Iris pigment epithelial cell (primary cell): ENCODE data around the gene SEMA3G.

Source experiments
- DNase-seq: peaks from one replicate; pipeline ENCODE4 v3.0.0-alpha.2; 2011; ENCODE audit warnings: low read depth

SEMA3G gene

GRCh38 chr3:52438579-52439425 lies 6.1 kb downstream of the SEMA3G start:
- DNase-seq: no peak

GRCh38 chr3:52438104-52438376 lies 6.9 kb downstream of the SEMA3G start:
- DNase-seq: no peak

GRCh38 chr3:52437326-52438103 lies 7.4 kb downstream of the SEMA3G start:
- no peak for DNase-seq

GRCh38 chr3:52436500-52437149 lies 8.3 kb downstream of the SEMA3G start:
- DNase-seq: peak; percentile 21

DNA sequence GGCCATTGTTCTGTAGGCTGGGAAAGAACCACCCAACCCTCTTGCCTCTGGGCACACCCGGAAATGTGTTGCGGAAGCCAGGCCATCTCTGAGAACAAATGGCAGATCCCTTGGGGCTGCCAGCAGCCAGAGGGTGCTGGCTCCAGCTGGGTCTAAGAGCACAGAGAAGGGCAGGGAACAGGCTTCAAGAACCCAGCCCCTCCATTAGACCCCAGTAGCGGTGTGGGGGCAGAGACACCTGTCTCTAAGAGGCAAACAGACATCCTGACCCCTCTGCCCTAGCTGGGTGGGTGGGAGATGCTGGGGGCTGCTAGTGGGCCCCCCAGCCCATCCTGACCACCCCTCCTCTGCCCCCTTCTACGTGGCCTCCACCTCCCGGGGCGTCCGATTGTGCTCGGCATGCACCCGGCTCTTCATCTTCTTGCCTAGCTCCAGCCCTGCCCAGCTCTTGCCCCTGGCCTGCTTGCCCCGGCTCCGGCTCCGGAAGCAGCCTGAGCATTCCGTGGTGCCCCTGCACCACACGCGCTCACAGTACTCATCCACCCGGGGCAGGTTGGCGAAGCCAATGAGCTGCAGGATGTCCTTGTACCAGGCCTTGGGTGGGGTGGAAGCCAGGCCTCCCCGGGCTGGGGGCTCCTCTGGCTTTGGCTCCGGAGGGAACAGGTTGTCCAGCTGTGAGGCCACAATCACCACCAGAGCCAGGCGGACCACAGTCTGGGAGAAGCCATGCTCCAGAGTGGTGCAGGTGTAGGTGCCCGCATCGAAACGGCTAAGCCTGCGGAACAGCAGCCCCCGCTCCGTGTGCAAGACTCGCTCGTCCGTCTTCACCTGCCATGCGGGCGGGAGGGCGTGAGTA lies 9.4 kb downstream of the SEMA3G start:
- DNase-seq: no peak

GRCh38 chr3:52434491-52435115 lies 10.3 kb downstream of the SEMA3G start:
- DNase-seq: no peak

DNA sequence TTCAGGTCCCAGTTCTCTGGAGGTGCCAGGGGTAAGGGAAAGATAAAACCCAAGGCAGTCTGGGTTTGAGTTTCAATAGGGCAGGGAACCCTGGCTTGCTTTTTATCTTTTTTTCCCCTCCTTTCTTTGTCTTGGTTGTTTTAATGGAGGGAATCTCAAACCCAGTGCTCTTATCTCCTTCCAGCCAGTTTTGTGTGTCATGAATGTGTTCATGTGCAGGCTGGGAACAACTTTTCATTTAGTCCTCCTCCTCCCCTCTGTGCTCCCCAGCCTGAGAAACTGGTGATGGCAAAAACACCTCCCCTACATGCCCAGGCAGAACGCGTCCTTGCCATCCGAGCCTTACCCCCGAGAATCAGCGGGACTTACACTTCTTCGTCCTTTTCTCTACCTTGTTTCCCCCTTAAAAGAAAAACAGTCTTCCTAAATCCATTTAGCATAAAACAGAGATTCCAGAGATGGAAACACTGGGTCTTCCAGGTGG lies 10.9 kb downstream of the SEMA3G start:
- no peak for DNase-seq

DNA sequence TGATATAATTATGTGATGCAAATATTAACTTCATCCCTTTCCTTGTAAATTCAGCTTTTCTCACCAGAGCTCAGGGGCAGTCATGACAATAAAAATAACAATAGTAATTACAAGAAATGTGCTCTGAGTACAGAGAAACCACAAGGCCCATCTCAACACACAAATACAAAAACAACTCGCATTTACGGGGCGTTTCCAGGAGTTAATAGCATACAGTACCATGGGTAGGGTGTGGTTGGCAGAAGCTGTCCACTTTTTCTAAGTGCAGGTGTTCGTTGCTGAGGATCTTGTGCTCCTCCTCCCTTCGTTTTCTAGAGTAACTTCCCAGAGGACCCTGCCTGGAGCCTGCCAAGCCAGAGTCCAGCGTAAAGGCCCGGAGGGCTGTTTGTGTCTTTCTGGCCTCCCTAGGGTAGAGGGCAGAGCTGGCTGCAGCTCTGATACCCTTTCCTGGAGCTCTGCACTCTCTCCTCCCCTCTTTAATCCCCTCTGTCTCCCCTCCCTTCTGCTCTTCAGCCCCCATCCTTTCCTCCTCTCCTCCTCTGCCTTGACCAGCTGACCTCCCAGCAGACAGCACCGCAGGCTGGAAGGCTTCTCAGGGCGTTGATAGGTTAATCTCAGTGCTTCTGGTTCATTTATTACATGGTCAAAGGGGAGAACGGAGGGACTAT lies 11.4 kb downstream of the SEMA3G start:
- DNase-seq: no peak

GRCh38 chr3:52432691-52433141 lies 12.2 kb downstream of the SEMA3G start:
- no peak for DNase-seq

DNA sequence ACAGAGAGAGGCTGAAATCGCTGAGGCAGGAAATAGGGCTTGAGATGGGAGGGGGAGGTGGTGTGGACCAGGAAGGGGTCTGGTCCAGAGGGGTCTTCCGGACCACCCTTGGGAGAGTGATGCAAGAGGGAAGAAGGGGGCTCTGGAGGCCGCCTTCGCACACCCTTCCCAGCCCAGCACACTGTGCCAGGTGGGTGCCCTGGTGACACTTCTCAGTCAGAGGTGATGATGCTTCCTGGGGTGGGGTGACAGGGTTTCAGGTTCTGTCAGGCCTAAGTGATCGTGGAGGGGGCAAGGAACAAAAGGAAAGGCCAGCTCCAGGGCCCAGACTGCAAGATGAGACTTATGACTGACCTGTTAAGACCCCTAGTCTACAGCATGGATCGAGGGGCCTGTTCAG lies 12.7 kb downstream of the SEMA3G start:
- no peak for DNase-seq

- no peak for DNase-seq
Measured at GRCh38 chr3:52431459-52432223, 13.3 kb downstream of the SEMA3G start.

- DNase-seq: no peak
Measured at GRCh38 chr3:52430416-52430810, 14.5 kb downstream of the SEMA3G start.

DNA sequence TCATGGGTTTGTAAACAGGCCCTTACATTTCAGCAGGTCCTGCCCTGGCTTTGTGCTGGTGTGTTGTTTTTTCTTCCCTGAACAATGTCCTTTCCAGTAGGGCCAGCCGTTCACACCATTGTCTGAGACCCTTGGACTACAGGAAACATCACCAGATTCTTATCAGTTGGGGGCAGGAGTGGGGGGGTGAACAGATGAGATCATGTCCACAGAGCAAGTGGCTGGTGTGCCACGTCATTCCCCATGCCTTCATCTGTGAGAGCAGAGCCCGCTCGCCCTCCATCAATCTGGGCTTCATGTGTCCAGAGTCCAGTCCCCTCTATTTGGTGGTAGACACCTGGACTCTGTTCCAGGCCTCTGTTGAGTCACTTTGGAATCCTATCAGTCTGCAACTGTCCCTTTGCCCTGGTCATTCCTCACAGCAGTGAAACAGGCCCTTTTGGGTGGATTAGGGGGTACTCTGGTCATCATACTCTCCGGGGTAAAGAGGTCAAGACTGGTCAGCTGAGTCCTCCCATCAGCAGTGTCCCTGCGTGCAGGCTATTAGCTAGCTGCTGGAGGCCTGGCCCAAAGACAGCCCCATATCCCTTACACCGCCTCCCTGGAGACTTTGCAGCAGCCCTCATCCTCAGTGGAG lies 15.0 kb downstream of the SEMA3G start:
- peak; percentile 23 for DNase-seq

DNA sequence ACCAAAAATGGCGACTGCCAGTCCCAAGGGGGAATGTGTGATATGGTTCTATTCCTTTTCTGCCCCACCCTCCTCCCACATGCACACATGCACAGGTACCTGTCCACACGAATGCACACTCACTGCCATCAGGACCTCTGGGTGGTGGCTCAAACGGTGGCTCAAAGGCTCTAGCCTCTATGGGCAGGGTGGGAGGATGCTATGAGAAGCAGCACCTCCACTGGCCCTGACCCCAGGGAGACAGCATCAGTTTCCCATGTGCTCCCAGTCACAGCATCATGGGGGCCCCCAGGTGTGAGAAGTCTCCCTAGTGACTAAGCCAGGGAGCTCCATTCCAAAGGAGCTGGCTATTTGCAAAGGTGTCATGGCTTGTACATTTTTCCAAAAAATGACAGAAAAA lies 15.9 kb downstream of the SEMA3G start:
- DNase-seq: no peak

DNA sequence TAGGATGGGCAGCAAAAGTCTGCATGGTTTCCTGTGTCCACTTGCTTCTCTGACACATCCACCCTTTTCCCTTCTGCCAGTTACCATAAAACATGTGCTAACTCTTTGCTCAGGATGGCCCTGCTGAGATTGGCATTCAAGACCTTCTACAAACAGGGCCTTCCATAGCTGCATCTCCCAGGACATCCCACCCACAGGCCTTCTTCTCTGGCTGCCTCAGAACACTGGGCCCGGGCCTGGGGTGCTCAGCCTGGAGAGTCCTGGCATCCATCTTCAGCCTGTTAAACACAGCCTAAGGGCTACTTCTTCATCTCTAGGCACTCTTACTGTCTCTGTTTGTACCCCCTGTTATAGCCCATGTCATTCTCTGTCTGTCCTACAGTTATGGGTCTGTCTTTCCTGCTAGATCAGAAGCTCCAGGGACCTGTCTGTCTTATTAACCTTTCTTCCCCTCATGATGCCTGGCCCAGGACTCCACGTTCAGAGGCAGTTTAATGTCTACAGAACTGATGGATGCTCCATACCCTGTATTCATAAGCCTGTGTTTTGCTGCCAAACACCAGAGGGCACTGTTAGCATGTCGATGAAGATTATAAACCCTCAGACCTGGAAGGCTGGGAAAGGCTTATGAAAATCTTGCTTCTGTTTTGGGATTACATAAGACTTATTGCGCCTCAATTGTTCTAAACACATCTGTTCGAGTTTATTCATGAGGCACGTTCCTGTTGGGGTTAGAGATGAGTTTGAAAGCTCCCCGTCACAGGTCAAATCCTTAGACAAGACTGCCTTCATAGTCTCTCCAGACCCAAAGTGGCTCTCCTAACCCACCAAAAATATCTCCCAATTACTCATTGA lies 16.5 kb downstream of the SEMA3G start:
- peak; percentile 79 for DNase-seq

GRCh38 chr3:52423173-52423572 lies 21.7 kb downstream of the SEMA3G start:
- DNase-seq: no peak

- DNase-seq: no peak
Measured at GRCh38 chr3:52422669-52423068, 22.2 kb downstream of the SEMA3G start.

DNA sequence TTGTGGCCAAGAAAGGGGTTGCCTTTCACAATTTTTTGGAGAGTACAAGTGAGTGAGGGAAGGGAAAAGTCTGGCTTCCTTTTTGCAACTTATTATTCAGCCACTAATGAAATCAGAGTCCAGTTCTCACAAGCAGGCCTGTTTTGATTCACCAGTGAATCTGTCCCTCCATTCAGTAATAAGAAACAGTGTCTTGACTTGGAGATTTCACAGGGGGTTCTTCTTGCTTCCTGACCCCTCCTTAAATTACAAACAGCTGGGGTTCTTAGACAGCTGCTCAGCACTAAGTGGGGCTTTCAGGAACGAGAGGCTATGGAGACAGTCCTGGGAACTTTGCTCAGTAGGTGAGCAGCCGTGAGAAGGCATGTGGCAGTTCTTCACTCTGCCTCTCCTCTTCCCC lies 24.5 kb downstream of the SEMA3G start:
- no peak for DNase-seq

DNA sequence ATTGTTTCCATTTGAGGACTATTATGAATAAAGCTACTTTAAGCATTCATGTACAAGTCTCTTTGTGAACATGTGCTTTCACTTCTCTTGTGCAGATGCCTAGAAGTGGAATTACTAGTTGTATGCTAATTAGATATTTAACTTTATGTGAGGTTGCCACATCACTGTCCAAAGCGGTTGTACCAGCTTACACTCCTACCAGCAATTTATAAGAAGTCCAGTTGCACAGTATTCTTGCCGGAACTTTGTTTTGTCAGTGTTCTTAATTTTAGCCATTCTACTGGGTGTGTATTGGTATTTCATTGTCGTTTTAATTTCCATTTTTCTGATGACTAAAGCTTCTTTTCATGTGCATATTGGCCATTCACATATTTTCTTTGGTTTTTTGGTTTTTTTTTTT lies 29.1 kb downstream of the SEMA3G start:
- DNase-seq: no peak
